Loucy (cell line): ENCODE measurements around the gene RBMS3.

ENCODE experiments used
- H2AFZ ChIP-seq: fragments of 200-600 bp; sonication (generic); 2 replicates; pipeline ENCODE4 v1.6.0; 2016; ENCODE audit warnings: antibody characterized with exemption, mild to moderate bottlenecking, low read length, moderate library complexity
- H3F3A ChIP-seq: fragments of 200-600 bp; 2 replicates; pipeline ENCODE4 v1.6.0; 2016; ENCODE audit warnings: antibody characterized with exemption, low read depth, mild to moderate bottlenecking
- H3K27me3 ChIP-seq: fragments of 200-600 bp; sonication (generic); 2 replicates; pipeline ENCODE4 v1.6.1; 2014; ENCODE audit warnings: low read length, mild to moderate bottlenecking; ENCODE audit not compliant: insufficient read depth, poor library complexity, severe bottlenecking
- H3K36me3 ChIP-seq: fragments of 200-600 bp; sonication (generic); 2 replicates; pipeline ENCODE4 v1.6.1; 2016; ENCODE audit warnings: low read length; ENCODE audit not compliant: insufficient read depth
- H3K4me1 ChIP-seq: fragments of 200-600 bp; sonication (generic); 2 replicates; pipeline ENCODE4 v1.5.1; 2014; ENCODE audit warnings: low read length, mild to moderate bottlenecking; ENCODE audit not compliant: insufficient read depth, poor library complexity, severe bottlenecking
- H3K4me2 ChIP-seq: fragments of 200-600 bp; sonication (generic); 2 replicates; pipeline ENCODE4 v1.6.0; 2014; ENCODE audit warnings: antibody characterized with exemption, low read length, low read depth, mild to moderate bottlenecking; ENCODE audit not compliant: poor library complexity, severe bottlenecking
- H3K4me3 ChIP-seq: fragments of 200-600 bp; sonication (generic); 2 replicates; pipeline ENCODE4 v1.5.1; 2014; ENCODE audit warnings: low read length, mild to moderate bottlenecking, mixed read lengths; ENCODE audit not compliant: poor library complexity, severe bottlenecking
- H3K79me2 ChIP-seq: fragments of 200-600 bp; sonication (generic); 2 replicates; pipeline ENCODE4 v1.6.1; 2014; ENCODE audit warnings: low read length; ENCODE audit not compliant: insufficient read depth
- H3K9ac ChIP-seq: fragments of 200-600 bp; sonication (generic); 2 replicates; pipeline ENCODE4 v1.6.0; 2014; ENCODE audit warnings: mild to moderate bottlenecking, low read depth, low read length, moderate library complexity; ENCODE audit not compliant: poor library complexity, severe bottlenecking
- H3K9me2 ChIP-seq: fragments of 200-600 bp; sonication (generic); replicated peaks from 2 replicates; pipeline ENCODE4 v1.6.1; 2016; ENCODE audit warnings: low read depth, low read length, mixed read lengths
- H3K9me3 ChIP-seq: fragments of 200-600 bp; sonication (generic); 2 replicates; pipeline ENCODE4 v1.6.1; 2014; ENCODE audit warnings: mild to moderate bottlenecking, antibody characterized with exemption, low read length, low read depth; ENCODE audit not compliant: insufficient read depth
- H4K20me1 ChIP-seq: fragments of 200-600 bp; sonication (generic); 2 replicates; pipeline ENCODE4 v1.6.0; 2014; ENCODE audit warnings: antibody characterized with exemption, low read length, mild to moderate bottlenecking; ENCODE audit not compliant: insufficient read depth, poor library complexity, severe bottlenecking
- CTCF ChIP-seq: fragments of 200-600 bp; sonication (generic); conservative IDR thresholded peaks from 2 replicates; pipeline ENCODE4 v1.5.1; 2014; ENCODE audit warnings: mild to moderate bottlenecking, antibody characterized with exemption, low read length
- EZH2phosphoT487 ChIP-seq: fragments of 200-600 bp; IDR thresholded peaks from 2 replicates; pipeline ENCODE4 v1.6.1; 2018; ENCODE audit warnings: antibody characterized with exemption, mild to moderate bottlenecking, moderate library complexity, borderline replicate concordance

The RBMS3 gene

GRCh38 chr3:29758434-29759322 is 477.8 kb downstream of the RBMS3 start:
- H3K9me2 ChIP-seq, result no peaks in the 10 kb centered on the region
- TF ChIP-seq EZH2phosphoT487 (no peak), CTCF (no peak)
- no peak overlapping the region for H3K4me2 ChIP-seq
- H3K9me3 ChIP-seq, result no peaks in the 10 kb centered on the region
- H3K36me3 ChIP-seq, result no peaks in the 10 kb centered on the region
- H3K27me3 ChIP-seq, result no peaks in the 10 kb centered on the region
- no peaks in the 10 kb centered on the region for H4K20me1 ChIP-seq
- no peak overlapping the region for H3K9ac ChIP-seq
- no peak overlapping the region for H3K4me3 ChIP-seq
- no peaks in the 10 kb centered on the region for H3K4me1 ChIP-seq
- no peaks in the 10 kb centered on the region for H3K79me2 ChIP-seq
- H3F3A ChIP-seq, result no peaks in the 10 kb centered on the region
- no peak overlapping the region for H2AFZ ChIP-seq

GRCh38 chr3:29759411-29760225 is 478.7 kb downstream of the RBMS3 start:
- no peaks in the 10 kb centered on the region for H3K4me1 ChIP-seq
- no peaks in the 10 kb centered on the region for H3K9me3 ChIP-seq
- TF ChIP-seq EZH2phosphoT487 (no peak), CTCF (no peak)
- no peaks in the 10 kb centered on the region for H4K20me1 ChIP-seq
- H3K36me3 ChIP-seq, result no peaks in the 10 kb centered on the region
- no peak overlapping the region for H3K4me2 ChIP-seq
- no peaks in the 10 kb centered on the region for H3K79me2 ChIP-seq
- no peak overlapping the region for H3K4me3 ChIP-seq
- no peak overlapping the region for H3K9ac ChIP-seq
- no peaks in the 10 kb centered on the region for H3K27me3 ChIP-seq
- H3K9me2 ChIP-seq, result no peaks in the 10 kb centered on the region
- no peak overlapping the region for H2AFZ ChIP-seq
- no peaks in the 10 kb centered on the region for H3F3A ChIP-seq

GRCh38 chr3:29760226-29760685 is 479.4 kb downstream of the RBMS3 start:
- Histone ChIP-seq H3K9ac (no peak overlapping the region), H3K9me2 (no peaks in the 10 kb centered on the region), H2AFZ (no peak overlapping the region), H3K4me1 (no peaks in the 10 kb centered on the region), H3K27me3 (no peaks in the 10 kb centered on the region), H3K79me2 (no peaks in the 10 kb centered on the region), H3K4me2 (no peak overlapping the region), H4K20me1 (no peaks in the 10 kb centered on the region), H3K36me3 (no peaks in the 10 kb centered on the region), H3K9me3 (no peaks in the 10 kb centered on the region), H3F3A (no peaks in the 10 kb centered on the region), H3K4me3 (no peak overlapping the region)
- TF ChIP-seq CTCF (no peak), EZH2phosphoT487 (no peak)
